WI38 (cell line): ENCODE measurements around the gene GFRA3.
A peak's percentile ranks its signal among the peaks of the same experiment; 100 is the strongest.
"Not testable (repeated sequence)": the region's sequence is repeated elsewhere in the genome, so short reads cannot be mapped to it uniquely, and the experiment has no call there.

ENCODE experiments used
- H3K4me3 ChIP-seq: 2 replicates; pipeline ENCODE4 v1.5.1; 2011; ENCODE audit warnings: low read depth, mild to moderate bottlenecking, control low read depth, low read length
- CTCF ChIP-seq: IDR thresholded peaks from 2 replicates; pipeline ENCODE4 v1.5.1; 2012; ENCODE audit warnings: low read depth, mild to moderate bottlenecking, control low read depth, low read length

Gene GFRA3

GRCh38 chr5:138274189-138274853 is at the start of gene GFRA3:
TSS of gene GFRA3 (minus strand) at chr5:138274621. CDS start at chr5:138274424, 197 bp downstream.
- peak within 1 kb of the TSS; percentile 8; the same call in 1 of the 2 replicates for H3K4me3 ChIP-seq
- TF ChIP-seq CTCF, result no peak

- H3K4me3 ChIP-seq, result not testable (repeated sequence)
Measured at GRCh38 chr5:138318211-138318610, 43.8 kb upstream of the GFRA3 start.

GRCh38 chr5:138316355-138316754 is 41.9 kb upstream of the GFRA3 start:
- no peak for TF ChIP-seq CTCF
- no peak overlapping the region for H3K4me3 ChIP-seq

- no peak overlapping the region for H3K4me3 ChIP-seq
- TF ChIP-seq CTCF, result no peak
Measured at GRCh38 chr5:138315751-138316278, 41.4 kb upstream of the GFRA3 start.

- no peak overlapping the region for H3K4me3 ChIP-seq
Measured at GRCh38 chr5:138305797-138306196, 31.4 kb upstream of the GFRA3 start.

GRCh38 chr5:138303372-138303771 is 29.0 kb upstream of the GFRA3 start:
- no peak for TF ChIP-seq CTCF
- H3K4me3 ChIP-seq, result no peak overlapping the region

More at GRCh38 chr5:138305797-138306196, 31.4 kb upstream of the GFRA3 start:
- TF ChIP-seq CTCF, result no peak

GRCh38 chr5:138289296-138289695 is 14.9 kb upstream of the GFRA3 start:
- H3K4me3 ChIP-seq, result no peak overlapping the region
- no peak for TF ChIP-seq CTCF

GRCh38 chr5:138287246-138287645 is 12.8 kb upstream of the GFRA3 start:
- TF ChIP-seq CTCF, result no peak
- H3K4me3 ChIP-seq, result no peak overlapping the region
